NCI-H146 treated with DMSO at 0.1 percent for 48 hours (cell line): ENCODE data around the gene ACTRT2.

ENCODE experiments used
- DNase-seq: peaks from one replicate; lab custom pipeline; 2025; ENCODE audit not compliant: unreplicated experiment; lab: John Stamatoyannopoulos, UW

The ACTRT2 gene

GRCh38 chr1:3002349-3003038 is 18.8 kb upstream of the ACTRT2 start:
- no peak for DNase-seq

GRCh38 chr1:3003039-3003940 is 18.0 kb upstream of the ACTRT2 start:
- DNase-seq: no peak

- DNase-seq: no peak
Measured at GRCh38 chr1:3003941-3004270, 17.4 kb upstream of the ACTRT2 start.

- DNase-seq: no peak
Measured at GRCh38 chr1:3004285-3005205, 16.7 kb upstream of the ACTRT2 start.

GRCh38 chr1:3005771-3006170 is 15.5 kb upstream of the ACTRT2 start:
- DNase-seq: no peak

- DNase-seq: no peak
Measured at GRCh38 chr1:3007298-3008147, 13.7 kb upstream of the ACTRT2 start.

GRCh38 chr1:3009021-3009420 is 12.2 kb upstream of the ACTRT2 start:
- no peak for DNase-seq

- DNase-seq: no peak
Measured at GRCh38 chr1:3009556-3009955, 11.7 kb upstream of the ACTRT2 start.

GRCh38 chr1:3011127-3011526 is 10.1 kb upstream of the ACTRT2 start:
- DNase-seq: no peak

GRCh38 chr1:3011631-3012455 is 9.4 kb upstream of the ACTRT2 start:
- DNase-seq: no peak

GRCh38 chr1:3012456-3013291 is 8.6 kb upstream of the ACTRT2 start:
- no peak for DNase-seq

GRCh38 chr1:3013371-3014049 is 7.8 kb upstream of the ACTRT2 start:
- DNase-seq: no peak

GRCh38 chr1:3014050-3014440 is 7.2 kb upstream of the ACTRT2 start:
- no peak for DNase-seq

- no peak for DNase-seq
Measured at GRCh38 chr1:3014443-3015268, 6.6 kb upstream of the ACTRT2 start.

GRCh38 chr1:3015269-3015635 is 6.0 kb upstream of the ACTRT2 start:
- DNase-seq: no peak

- no peak for DNase-seq
Measured at GRCh38 chr1:3015744-3016143, 5.5 kb upstream of the ACTRT2 start.

GRCh38 chr1:3016641-3017439 is 4.4 kb upstream of the ACTRT2 start:
- DNase-seq: no peak
